Neural progenitor cell (in vitro differentiated cells): ENCODE measurements around the gene ATP11A. TPM values are rescaled to one million over a fixed set of nuclear protein-coding genes. Genes with fewer than 3 reads are reported as not detected.

Source experiments
- DNase-seq: peaks from one replicate; pipeline ENCODE4 v3.0.0-alpha.2; 2016; ENCODE audit warnings: low spot score
- H2AFZ ChIP-seq: fragments of 200-600 bp; sonication (generic); replicated peaks from 2 replicates; pipeline ENCODE4 v1.6.1; 2016; ENCODE audit warnings: antibody characterized with exemption
- H3F3A ChIP-seq: fragments of 200-600 bp; sonication (generic); 2 replicates; pipeline ENCODE4 v1.6.1; 2016; ENCODE audit warnings: antibody characterized with exemption, low read depth
- H3K27ac ChIP-seq: fragments of 200-600 bp; sonication (generic); 2 replicates; pipeline ENCODE4 v1.5.1; 2016; ENCODE audit warnings: mild to moderate bottlenecking
- H3K27me3 ChIP-seq: fragments of 200-600 bp; sonication (generic); 2 replicates; pipeline ENCODE4 v1.6.1; 2016; ENCODE audit warnings: mild to moderate bottlenecking, moderate library complexity
- H3K36me3 ChIP-seq: fragments of 200-600 bp; sonication (generic); 2 replicates; pipeline ENCODE4 v1.5.1; 2016
- H3K4me1 ChIP-seq: fragments of 200-600 bp; sonication (generic); 2 replicates; pipeline ENCODE4 v1.6.1; 2016; ENCODE audit warnings: mixed run types
- H3K4me2 ChIP-seq: fragments of 200-600 bp; sonication (generic); 2 replicates; pipeline ENCODE4 v1.6.1; 2016
- H3K4me3 ChIP-seq: fragments of 200-600 bp; sonication (generic); 2 replicates; pipeline ENCODE4 v1.5.1; 2016
- H3K79me2 ChIP-seq: fragments of 200-600 bp; sonication (generic); 2 replicates; pipeline ENCODE4 v1.6.1; 2016; ENCODE audit warnings: low read depth
- H3K9ac ChIP-seq: fragments of 200-600 bp; sonication (generic); 2 replicates; pipeline ENCODE4 v1.6.1; 2016
- H3K9me3 ChIP-seq: fragments of 200-600 bp; sonication (generic); 2 replicates; pipeline ENCODE4 v1.5.1; 2016; ENCODE audit warnings: low read depth
- H4K20me1 ChIP-seq: fragments of 200-600 bp; sonication (generic); 2 replicates; pipeline ENCODE4 v1.6.1; 2016; ENCODE audit warnings: low read depth
- H3K27ac Mint-ChIP-seq: 3 replicates; pipeline ENCODE4 v1.8.0; 2021; ENCODE audit warnings: mixed read lengths
- H3K27me3 Mint-ChIP-seq: 2 replicates; pipeline ENCODE4 v1.8.0; 2022; ENCODE audit warnings: low read depth, mild to moderate bottlenecking, inconsistent platforms, moderate library complexity, mixed read lengths; ENCODE audit not compliant: insufficient read depth
- H3K36me3 Mint-ChIP-seq: 3 replicates; pipeline ENCODE4 v1.8.0; 2021; ENCODE audit warnings: mixed read lengths
- H3K4me1 Mint-ChIP-seq: 3 replicates; pipeline ENCODE4 v1.8.0; 2021; ENCODE audit warnings: mixed read lengths
- H3K4me3 Mint-ChIP-seq: 3 replicates; pipeline ENCODE4 v1.8.0; 2021; ENCODE audit warnings: mild to moderate bottlenecking, moderate library complexity, mixed read lengths
- H3K9me3 Mint-ChIP-seq: 3 replicates; pipeline ENCODE4 v1.8.0; 2020; ENCODE audit warnings: mixed read lengths
- CTCF ChIP-seq: fragments of 200-600 bp; sonication (generic); IDR thresholded peaks from 2 replicates; pipeline ENCODE4 v1.5.1; 2017; ENCODE audit warnings: antibody characterized with exemption, mild to moderate bottlenecking
- EZH2 ChIP-seq: fragments of 200-600 bp; sonication (generic); IDR thresholded peaks from 2 replicates; pipeline ENCODE4 v1.6.1; 2017; ENCODE audit warnings: antibody characterized with exemption, mild to moderate bottlenecking, moderate library complexity
- EZH2phosphoT487 ChIP-seq: fragments of 200-600 bp; sonication (generic); IDR thresholded peaks from 2 replicates; pipeline ENCODE4 v1.6.1; 2017; ENCODE audit warnings: antibody characterized with exemption
- total RNA-seq: library from RNA; depleted of rRNA; stranded (reverse); fragments of >200 nt; gene quantifications from 2 replicates; pipeline ENCODE4 v1.2.3, GENCODE V29; 2015; ENCODE audit warnings: low replicate concordance

ATP11A gene
- total RNA-seq, 1 donor from 2014 or later: 12.6 TPM

- H2AFZ ChIP-seq: no peak overlapping the region
- H3K4me3 ChIP-seq: no peak overlapping the region
- TF ChIP-seq CTCF (no peak), EZH2phosphoT487 (no peak), EZH2 (no peak)
- no peak overlapping the region for H3K9ac ChIP-seq
- peaks cover 15% of the 10 kb centered on the region for H3K9me3 Mint-ChIP-seq
- peaks cover 27% of the 10 kb centered on the region for H3K4me1 ChIP-seq
- peak overlapping the region; percentile 80 for H3K27ac Mint-ChIP-seq
- H3K4me1 Mint-ChIP-seq: peaks cover 40% of the 10 kb centered on the region
- H3K36me3 ChIP-seq: no peaks in the 10 kb centered on the region
- H3K27me3 ChIP-seq: no peaks in the 10 kb centered on the region
- H3K36me3 Mint-ChIP-seq: peaks cover 37% of the 10 kb centered on the region
- H3K27ac ChIP-seq: no peak overlapping the region
- H3K4me2 ChIP-seq: peak overlapping the region; percentile 40
- H3K27me3 Mint-ChIP-seq: peaks cover 1% of the 10 kb centered on the region
- peaks cover 74% of the 10 kb centered on the region for H4K20me1 ChIP-seq
- peaks cover 6% of the 10 kb centered on the region for H3F3A ChIP-seq
- H3K4me3 Mint-ChIP-seq: peak overlapping the region; percentile 25
- H3K9me3 ChIP-seq: no peaks in the 10 kb centered on the region
- H3K79me2 ChIP-seq: peaks cover 97% of the 10 kb centered on the region
- no peak for DNase-seq
Observed at GRCh38 chr13:112703449-112704284, 13.8 kb downstream of the ATP11A start.

- Histone ChIP-seq H4K20me1 (peaks cover 66% of the 10 kb centered on the region), H3K9ac (no peak overlapping the region), H3K27me3 (no peaks in the 10 kb centered on the region), H3K36me3 (no peaks in the 10 kb centered on the region), H3K9me3 (no peaks in the 10 kb centered on the region), H3F3A (peaks cover 6% of the 10 kb centered on the region), H3K4me1 (peaks cover 27% of the 10 kb centered on the region), H3K4me3 (no peak overlapping the region), H3K4me2 (peak overlapping the region; percentile 40), H3K79me2 (peaks cover 95% of the 10 kb centered on the region), H3K27ac (no peak overlapping the region), H2AFZ (no peak overlapping the region)
- peaks cover 37% of the 10 kb centered on the region for H3K36me3 Mint-ChIP-seq
- H3K27ac Mint-ChIP-seq: peak overlapping the region; percentile 33
- peaks cover 40% of the 10 kb centered on the region for H3K4me1 Mint-ChIP-seq
- H3K4me3 Mint-ChIP-seq: no peak overlapping the region
- TF ChIP-seq EZH2phosphoT487 (no peak), EZH2 (no peak)
- no peak for DNase-seq
- H3K9me3 Mint-ChIP-seq: peaks cover 15% of the 10 kb centered on the region
- H3K27me3 Mint-ChIP-seq: peaks cover 2% of the 10 kb centered on the region
Observed at GRCh38 chr13:112704308-112705145, 14.7 kb downstream of the ATP11A start.

- H3K27ac ChIP-seq: no peak overlapping the region
- H2AFZ ChIP-seq: no peak overlapping the region
- H3K36me3 ChIP-seq: no peaks in the 10 kb centered on the region
- Mint-ChIP-seq H3K4me3 (no peak overlapping the region), H3K27ac (no peak overlapping the region), H3K9me3 (peaks cover 15% of the 10 kb centered on the region), H3K4me1 (peaks cover 41% of the 10 kb centered on the region), H3K27me3 (peaks cover 2% of the 10 kb centered on the region), H3K36me3 (peaks cover 34% of the 10 kb centered on the region)
- H3K9me3 ChIP-seq: no peaks in the 10 kb centered on the region
- peaks cover 8% of the 10 kb centered on the region for H3F3A ChIP-seq
- H3K4me2 ChIP-seq: peak overlapping the region; percentile 40
- H3K4me1 ChIP-seq: peaks cover 27% of the 10 kb centered on the region
- peaks cover 88% of the 10 kb centered on the region for H3K79me2 ChIP-seq
- H3K9ac ChIP-seq: no peak overlapping the region
- peaks cover 60% of the 10 kb centered on the region for H4K20me1 ChIP-seq
- TF ChIP-seq CTCF (no peak), EZH2 (no peak), EZH2phosphoT487 (no peak)
- DNase-seq: no peak
- H3K27me3 ChIP-seq: no peaks in the 10 kb centered on the region
- no peak overlapping the region for H3K4me3 ChIP-seq
Observed at GRCh38 chr13:112705286-112705685, 15.4 kb downstream of the ATP11A start.
